HG02938 (cell line): Measurements from ENCODE around the gene NXF1.
"Not testable (repeated sequence)": the region's sequence is repeated elsewhere in the genome, so short reads cannot be mapped to it uniquely, and the experiment has no call there.

Experiments used
- ATAC-seq: cut with Tn5 transposase; IDR thresholded peaks from one replicate; pipeline ENCODE4 v1.9.1; 2021; ENCODE audit warnings: mild to moderate bottlenecking, moderate library complexity; ENCODE audit not compliant: unreplicated experiment

Gene NXF1

DNA sequence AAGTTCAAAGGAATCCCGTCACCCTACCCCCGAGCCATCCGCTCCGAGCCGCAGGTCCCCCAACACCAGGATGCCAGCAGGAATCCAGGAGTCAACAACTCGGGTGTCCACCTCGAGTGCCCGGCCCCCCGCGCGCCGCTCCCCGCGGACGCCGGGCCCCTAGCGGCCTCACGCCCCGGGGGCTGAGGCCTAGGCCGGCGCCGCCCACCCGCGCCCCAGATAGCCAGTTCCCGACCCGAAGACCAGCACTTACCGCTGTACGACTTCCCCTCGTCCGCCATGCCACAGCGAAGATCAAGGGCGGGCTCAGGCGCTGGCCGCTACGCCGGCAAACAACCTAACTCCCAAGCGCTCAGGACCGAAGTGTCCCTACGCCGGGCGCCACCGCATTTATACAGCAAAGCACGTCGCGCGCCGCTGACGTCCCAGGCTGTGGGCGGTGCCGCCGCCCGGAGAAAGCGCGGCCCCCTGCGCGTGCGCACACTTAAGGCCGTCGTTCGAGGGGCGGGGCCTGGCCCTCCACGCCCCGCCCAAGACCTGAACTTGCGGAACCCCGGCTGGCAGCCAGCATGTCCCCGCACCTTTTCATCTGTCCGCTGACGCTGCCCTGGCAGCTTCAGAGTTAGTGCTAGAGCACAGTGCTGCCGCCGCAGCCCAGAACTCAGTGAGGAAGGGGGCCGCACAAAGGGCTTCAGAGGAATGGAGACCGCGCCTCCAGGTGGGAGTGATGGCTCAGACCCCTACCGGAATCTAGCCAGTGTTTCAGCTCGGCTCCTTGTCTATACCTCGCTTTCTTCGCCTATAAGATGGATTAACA lies at the start of gene NXF1:
Gene NXF1, minus strand, starts transcription at position 365 of the 817 bp plus-strand sequence. Its CDS starts 84 bp downstream, at position 281.
- peak; percentile 80 for ATAC-seq

DNA sequence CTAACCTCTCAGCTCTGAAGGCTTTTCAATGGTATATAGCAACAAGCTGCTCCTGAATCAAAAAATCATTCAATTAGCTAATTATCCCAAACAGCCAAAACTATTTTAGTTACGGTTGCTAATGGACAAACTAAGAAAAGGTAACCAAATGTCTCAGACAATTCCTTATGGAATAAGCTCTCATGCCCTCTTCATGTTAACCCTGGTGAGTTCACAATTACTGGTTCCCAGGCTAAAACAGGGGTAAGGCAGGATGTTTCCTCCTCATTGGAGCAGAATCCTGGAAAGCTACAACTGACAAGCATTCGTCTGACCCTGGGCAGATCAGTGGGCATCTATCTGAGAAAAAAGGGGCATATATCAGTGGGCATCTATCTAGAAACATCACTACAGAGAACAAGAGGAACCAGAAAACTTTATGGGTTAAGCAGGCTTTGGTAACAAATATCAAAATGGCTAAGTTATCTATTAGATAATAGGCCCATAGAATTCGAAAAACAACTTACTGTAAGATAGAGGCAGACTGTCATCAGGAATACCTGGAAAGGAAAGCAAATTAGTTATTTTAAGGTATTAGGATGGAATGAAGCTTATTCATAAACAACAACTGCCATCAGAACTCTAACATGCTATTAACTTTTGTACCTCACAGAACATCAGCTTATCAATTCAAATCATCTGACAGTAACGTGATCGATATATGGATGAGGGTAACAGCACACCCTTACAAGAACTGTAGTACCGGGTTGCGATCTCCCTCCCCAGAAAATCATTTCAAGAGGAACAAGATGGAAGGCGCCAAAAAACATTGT lies 49.0 kb upstream of the NXF1 start:
- ATAC-seq: no peak

DNA sequence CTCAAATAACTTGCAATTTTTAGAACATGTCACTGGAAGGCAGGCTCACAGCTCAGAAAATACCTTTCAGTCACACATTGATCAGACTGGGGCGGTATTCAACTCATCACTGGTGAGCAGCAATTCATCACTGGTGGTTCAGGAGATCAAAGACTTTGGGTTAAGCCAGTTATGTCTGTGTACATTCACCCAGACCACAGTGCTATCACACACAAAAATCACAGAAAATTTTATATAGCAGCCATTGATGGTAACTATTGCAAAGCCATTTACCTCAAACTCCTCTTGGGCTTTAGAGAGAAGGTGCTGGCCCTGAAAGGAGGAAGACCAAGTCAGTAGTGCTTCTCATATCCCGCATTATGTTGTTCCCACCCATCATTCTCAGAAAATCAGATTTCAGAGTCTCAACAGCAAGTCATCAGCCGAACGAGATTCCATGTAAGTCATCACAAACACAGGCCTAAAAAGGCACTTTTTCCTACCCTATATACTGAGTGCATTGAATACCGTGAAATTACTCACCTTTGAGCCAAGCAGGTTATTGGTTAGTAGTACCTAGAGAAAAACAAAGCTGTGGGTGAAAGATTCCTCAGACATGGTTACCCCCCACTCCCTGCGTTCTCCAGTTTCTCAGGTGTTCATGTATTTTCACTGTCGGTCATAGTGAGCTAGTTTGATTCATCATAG lies 48.2 kb upstream of the NXF1 start:
- ATAC-seq: no peak

DNA sequence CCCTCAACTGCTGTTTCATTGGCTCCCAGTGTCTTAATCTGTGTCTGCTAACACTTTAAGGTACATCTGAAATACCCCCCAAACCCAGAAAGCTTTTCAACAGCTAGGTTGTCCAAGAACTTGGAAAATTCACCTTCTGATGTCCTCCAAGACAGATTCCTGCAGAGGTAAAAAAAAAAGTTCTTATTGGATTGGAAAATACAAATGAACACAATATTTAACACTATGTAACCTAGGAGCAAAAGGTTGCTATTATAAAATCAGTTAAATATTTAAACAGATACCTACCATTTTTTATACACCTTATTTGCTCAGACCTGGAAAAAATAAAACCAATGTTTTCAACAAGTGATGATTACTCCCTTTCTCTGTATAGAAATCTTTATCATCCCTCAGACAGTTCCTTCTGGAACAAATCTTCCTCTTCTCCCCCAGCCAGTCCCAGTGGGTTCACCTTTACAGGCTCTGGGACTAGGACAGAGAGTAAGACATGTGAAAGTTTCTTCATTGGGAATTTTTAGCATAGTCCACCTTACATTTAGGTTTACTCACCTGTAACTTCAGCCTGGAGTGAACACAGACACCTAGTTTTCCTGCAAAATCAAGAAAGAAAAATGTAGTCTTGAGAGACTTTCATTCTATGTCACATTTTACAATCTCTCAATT lies 47.4 kb upstream of the NXF1 start:
- no peak for ATAC-seq

DNA sequence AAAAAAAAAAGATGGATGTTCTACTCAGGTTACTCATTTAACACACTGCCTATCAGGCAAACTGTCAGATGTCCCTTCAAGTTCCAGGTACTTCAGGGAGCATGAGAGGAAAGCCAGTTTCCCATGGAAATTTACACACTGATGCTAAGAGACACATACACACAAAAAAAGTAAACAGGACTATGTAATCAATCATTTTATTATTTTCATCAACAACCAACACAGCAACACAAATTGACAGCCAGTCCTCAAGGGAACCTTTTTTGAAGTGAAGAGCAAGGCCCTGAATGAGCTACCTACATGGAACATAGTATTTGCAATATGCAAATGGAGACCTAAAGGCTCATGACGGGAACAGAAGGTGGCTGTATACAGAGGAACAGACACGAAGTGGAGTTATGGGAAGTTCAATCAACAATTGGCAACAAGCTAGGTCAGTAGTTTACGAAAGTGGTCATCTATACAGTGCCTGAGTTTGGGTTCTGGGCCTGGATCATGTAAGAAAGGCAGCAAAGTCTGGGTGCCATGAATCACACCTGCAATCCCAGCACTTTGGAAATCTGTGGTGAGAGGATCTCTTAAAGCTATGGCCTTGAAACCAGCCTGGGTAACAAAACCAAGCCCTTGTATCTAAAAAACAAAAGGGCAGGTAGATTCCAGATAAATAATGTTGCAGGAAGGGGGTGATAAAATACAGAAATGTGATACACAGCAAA lies 46.7 kb upstream of the NXF1 start:
- no peak for ATAC-seq

DNA sequence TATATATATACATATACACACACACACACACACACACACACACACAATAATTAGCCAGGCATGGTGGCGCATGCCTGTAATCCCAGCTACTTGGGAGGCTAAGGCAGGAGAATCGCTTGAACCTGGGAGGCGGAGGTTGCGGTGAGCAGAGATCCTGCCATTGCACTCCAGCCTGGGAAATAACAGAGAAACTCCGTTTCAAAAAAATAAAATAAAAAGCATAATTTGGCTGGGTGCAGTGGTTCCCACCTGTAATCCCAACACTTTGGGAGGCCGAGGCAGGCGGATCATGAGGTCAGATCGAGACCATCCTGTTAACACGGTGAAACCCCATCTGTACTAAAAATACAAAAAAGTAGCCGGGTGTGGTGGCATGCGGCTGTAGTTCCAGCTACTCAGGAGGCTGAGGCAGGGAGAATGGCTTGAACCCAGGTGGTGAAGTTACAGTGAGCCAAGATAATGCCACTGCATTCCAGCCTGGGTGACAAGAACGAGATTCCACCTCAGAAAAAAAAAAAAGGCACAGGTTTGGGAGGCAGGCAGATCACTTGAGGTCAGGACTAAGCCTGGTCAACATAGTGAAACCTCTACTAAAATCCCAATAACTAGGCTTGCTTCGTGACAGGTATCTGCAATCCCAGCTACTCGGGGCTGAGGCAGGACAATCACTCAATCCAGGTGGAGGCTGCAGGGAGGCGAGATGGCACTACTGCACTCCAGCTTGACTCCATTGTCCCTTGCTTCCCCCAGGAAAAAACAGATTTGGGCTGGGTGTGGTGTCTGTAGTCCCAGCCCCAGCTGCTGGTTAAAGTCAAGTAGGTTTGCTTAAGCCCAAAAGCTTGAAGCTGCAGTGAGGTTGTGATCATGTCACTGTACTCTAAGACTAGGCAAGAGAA lies 45.9 kb upstream of the NXF1 start:
- no peak for ATAC-seq

DNA sequence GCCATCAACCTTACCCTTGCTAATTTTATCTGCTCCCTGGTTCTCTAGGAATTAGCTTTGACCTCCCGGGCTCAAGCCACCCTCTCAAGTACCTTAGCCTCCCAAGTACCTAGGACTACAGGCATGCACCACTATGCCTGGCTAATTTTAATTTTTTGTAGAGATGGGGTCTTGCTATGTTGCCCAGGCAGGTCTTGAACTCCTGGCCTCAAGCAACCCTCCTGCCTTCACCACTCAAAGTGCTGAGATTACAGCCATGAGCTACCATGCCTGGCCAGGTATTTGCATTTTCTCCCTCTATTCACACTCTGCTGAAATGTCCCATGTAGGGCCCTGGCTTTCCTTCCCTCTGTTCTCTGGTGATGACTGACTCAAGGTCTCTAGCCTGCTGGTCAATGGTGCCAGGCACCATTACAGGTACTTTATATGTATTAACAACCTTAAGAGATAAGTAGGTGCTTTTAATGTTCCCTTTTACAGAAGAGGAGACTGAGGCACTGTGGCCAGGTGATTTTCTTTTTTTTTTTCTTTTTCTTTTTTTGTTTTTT lies 42.6 kb upstream of the NXF1 start:
- ATAC-seq: no peak

DNA sequence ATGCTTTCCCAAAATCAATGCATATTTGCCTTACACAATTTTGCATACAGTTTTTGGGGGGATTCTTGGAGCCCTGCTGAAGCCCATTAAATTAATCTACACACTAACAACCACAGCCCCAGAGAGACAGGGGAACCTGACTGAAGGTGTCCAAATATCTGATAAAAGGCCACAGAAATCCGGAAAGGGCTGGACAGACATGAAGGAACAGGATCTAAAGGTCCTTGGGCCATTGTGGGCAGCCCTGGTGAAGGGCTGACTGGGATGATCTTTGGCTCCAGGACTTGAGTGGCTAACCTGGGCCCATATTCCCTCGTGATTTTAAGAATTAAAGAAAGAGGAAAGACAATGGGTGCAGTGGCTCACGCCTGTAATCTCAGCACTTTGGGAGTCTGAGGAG lies 40.9 kb upstream of the NXF1 start:
- no peak for ATAC-seq

DNA sequence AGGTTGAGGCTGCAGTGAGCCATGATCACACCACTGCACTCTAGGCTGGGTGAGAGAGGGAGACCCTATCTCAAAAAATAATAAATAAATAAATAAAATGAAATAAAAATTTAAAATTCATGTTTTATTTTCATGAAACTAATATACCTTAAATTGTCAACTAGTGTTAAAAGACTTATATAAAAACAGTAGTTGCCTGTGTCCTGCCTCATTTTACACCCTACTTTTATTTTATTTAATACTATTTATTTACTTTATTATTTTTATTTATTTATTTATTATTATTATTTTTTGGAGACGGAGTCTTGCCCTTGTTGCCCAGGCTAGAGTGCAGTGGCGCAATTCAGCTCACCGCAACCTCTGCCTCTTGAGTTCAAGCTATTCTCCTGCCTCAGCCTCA lies 38.9 kb upstream of the NXF1 start:
- ATAC-seq: no peak

DNA sequence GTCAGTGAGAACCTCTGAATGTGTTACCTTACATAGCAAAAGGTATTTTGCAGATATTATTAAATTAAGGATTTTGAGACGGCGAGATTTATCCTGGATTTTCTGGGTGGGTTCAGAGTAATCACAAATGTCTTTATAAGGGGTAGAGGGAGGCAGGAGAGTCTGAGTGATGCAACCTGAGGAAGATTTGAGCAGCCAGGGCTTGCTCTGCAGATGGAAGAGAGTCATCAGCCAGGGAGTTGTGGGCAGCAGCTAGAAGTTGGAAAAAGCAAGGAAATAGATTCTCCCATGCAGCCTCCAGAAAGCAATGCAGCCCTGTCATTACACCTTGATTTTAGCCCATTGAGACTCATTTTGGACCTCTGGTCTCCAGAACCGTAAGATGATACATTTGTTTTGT lies 38.2 kb upstream of the NXF1 start:
- ATAC-seq: no peak

DNA sequence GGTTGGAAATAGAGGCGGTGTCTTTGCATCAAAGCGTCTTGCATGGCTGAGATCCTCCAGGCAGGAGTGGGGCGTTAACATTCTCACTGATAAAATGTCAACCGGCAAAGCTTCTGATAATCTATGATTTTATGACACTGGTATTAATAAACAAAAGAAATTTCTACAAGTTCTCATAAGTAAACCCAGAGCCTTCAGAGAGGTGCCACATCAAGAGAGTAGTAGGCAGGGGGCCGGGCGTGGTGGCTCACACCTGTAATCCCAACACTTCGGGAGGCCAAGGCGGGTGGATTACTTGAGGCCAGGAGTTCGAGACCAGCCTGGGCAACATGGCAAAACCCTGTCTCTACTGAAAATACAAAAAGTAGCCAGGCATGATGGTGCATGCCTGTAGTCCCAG lies 37.7 kb upstream of the NXF1 start:
- ATAC-seq: not testable (repeated sequence)

DNA sequence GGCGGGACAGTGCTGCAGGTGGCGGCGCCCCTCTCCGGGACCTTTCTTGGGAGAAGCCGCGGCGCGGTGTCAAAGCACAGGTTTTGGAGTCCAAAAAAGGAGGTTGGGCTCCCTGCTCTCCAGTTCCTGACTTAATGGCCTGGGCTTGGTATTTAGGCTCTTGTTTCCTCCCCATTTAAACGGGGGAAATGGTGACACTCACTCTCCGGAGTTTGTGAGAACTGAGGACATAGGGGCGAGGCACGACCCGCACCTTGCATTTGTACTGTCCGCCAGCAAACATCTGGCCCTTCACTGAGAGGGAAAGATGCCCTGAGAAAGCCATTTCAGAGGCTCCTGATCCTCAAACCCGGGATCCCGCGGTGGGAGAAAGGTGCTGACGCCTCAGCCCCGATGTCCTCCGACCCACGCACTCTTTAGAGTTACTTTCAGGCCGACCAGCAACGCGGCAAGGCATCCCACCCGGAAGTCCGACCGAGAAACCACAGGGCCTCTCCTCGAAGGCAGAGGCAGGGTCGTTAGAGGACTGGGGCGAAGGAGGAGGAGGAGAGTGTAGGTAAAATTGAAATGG lies 37.0 kb upstream of the NXF1 start:
- no peak for ATAC-seq

DNA sequence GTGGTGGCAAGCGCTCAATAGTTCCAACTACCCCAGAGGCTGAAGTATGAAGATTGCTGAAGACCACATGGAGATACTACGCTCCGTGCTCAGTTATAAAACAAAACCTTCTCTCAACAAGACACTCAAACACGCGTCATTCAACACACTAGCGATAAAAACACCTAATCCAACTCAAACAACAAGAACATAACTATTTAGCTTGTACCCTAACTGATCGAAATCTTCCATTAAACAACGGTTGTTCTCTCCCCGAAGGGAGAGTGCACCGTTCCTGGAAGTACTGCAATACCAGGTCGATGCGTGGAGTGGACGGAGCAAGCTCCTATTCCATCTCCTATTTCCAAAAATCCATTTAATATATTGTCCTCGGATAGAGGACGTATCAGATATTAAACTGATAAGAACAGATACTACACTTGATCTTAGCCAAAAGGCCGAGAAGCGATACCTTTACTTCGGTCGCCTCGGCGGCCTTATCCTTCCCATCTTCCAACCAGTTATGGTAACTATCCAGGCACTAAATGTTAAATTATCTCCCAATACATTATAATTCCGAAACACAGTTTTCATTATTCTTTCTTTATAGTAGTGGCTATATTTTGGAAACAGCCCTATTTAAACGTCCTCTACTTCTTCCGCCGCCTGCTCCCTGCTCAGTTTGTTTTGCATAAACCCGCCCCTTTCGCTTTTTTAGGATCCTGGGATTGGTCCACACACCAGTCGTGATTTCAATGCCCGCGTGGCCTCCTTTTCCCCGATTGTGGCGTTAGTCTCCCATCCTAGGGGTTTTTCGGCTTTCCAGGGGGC lies 36.3 kb upstream of the NXF1 start:
- peak; percentile 38 for ATAC-seq

DNA sequence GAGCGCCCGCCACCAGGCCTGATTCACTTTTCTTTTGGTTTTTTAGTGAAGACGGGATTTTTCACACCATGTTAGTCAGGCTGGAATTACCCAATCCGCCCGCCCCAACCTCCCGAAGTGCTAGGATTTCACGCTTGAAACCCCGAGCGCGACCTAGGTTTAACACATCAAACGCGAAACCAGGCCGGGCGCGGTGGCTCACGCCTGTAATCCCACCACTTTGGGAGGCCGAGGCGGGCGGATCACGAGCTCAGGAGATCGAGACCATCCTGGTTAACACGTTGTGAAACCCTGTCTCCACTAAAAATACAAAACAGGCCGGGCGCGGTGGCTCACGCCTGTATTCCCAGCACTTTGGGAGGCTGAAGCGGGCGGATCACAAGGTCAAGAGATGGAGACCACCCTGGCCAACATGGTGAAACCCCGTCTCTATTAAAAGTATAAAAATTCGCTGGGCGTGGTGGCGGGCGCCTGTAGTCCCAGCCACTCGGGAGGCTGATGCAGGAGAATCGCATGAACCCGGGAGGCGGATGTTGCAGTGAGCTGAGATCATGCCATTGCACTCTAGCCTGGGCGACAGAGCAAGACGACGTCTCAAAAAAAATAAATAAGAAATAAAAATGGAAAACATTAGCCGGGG lies 35.6 kb upstream of the NXF1 start:
- peak; percentile 12 for ATAC-seq

DNA sequence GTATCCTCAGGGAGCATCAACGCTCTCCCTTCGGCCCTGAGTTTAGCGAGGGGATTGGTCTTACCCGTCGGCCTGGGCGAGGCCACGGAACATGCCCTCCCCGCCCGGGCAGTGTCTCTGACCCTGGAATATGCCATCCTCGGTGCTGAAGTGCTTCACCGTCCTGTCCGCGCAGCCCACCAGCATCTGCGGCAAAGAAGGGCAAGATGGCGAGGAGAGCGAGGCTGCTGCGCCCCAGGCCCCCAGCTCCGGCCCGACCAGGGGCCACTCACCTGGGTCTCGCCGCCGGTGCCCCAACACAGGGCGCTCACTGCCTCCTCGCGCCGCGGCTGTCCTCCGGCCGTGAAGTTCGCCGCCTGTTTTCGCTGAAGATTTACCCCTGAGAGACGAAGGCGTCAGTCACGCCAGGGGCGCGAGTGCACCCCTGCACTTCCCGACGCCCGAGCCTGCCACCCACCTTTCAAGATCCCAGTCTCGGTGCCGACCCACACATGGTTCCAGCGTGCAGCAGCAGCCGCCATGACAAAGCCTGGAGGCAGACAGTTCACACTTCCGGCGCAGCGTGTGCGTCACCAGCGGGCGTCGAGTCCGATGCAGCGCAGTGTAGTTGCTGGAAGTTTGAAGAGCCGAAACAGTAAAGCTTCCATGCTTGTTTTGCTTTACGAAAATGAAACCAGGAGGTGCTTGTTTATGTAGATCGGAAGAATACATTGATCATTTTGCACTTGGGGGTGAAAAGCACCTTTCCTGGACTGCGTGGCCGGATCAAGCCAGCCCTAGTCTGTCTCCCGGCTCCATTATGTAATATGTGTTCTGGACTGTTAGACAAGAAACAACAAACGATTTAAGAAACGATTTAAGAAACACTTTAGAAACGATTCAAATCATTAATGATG lies 34.1 kb upstream of the NXF1 start, which contains the start of gene WDR74:
Gene WDR74, minus strand, starts transcription at position 541 of the 896 bp plus-strand sequence. Its CDS starts 20 bp downstream, at position 521.
- ATAC-seq: peak; percentile 44

DNA sequence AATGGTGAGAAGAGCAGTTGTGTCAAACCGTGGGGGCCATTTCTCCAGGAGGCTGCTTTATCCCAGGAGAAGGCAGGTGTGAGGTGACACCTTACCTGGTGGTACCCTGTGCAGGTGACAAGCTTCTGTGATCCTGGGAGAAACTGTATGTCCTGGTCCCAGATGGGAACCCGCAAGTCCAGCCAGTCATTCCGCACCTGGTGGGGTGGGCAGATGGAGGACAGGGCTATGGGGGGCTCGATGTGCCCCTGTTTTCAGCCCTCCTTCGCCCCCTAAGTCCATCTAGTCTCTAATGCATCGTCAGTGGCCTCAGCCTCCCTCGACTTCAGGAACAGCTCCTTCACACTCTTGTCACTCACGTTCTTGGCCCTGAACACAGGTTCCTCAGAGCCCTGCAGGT lies 30.1 kb upstream of the NXF1 start:
- no peak for ATAC-seq
